IPS DF 4.7 (cell line): ENCODE measurements around the gene CCDC192.
"Not testable (repeated sequence)": the region's sequence is repeated elsewhere in the genome, so short reads cannot be mapped to it uniquely, and the experiment has no call there.

ENCODE experiments used
- DNase-seq: peaks from one replicate; pipeline ENCODE4 v3.0.0-alpha.2; 2013; ENCODE audit warnings: low spot score; ENCODE audit errors: extremely low read depth

The CCDC192 gene

GRCh38 chr5:127758766-127759283 lies 55.6 kb downstream of the CCDC192 start:
- DNase-seq, result no peak

GRCh38 chr5:127761869-127762268 lies 58.7 kb downstream of the CCDC192 start:
- DNase-seq, result no peak

DNA sequence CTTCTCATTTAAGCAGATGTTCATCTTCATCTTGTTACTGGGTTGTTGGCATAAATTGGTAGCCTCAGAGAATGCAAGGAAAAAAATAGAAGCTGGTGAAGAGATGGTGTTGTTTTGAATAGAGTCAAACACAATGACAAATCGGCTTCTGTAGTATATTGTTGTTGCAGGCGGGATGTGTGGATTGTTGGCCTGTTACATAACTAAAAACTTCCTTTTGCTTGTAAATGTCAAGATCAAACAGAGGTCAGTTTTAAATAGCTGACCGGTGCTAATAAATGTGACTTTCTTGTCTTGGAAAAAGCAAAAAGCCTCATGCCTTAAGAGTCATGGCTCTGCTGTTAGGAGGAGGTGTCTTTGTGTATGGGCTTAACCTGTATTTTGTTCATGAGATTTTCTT lies 59.2 kb downstream of the CCDC192 start:
- DNase-seq, result no peak

GRCh38 chr5:127766676-127767335 lies 63.6 kb downstream of the CCDC192 start:
- no peak for DNase-seq

- no peak for DNase-seq
Measured at GRCh38 chr5:127769386-127769785, 66.2 kb downstream of the CCDC192 start.

DNA sequence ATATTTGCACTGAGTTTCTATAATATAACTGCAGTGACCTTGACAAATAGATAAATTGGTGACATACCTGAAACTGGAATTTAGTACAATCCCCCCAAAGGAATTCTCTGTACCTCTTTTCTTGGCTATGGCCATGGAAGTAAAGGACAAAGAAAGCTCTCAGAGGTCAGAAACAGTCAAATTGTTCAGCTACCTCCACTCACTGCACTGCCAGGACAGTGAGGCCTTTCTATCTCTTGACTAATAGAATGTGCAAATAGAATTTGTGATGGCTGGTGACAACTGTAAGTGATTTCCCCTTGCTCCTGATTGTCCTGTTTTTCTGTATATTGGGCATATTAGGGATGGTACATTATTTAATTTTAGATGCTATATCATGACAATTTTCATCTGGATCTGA lies 67.1 kb downstream of the CCDC192 start:
- DNase-seq, result no peak

DNA sequence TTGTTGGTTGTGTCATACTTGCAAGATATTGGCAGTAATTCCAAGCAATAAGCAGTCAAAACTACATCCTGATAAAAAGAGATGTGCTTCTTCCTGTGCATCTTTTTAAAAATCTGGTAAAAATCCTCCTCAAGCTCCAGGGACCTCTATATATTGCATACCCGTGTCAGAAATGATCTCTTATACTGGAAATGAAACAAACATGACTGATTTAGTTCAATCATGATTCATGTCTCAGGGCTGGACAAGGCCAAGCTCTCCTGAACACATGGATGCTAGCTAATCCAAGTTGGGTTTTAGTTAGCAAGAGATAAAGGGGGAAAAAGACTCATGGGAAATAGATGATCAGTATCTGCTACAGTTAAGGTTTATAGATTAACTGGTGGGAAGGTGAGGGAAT lies 69.3 kb downstream of the CCDC192 start:
- no peak for DNase-seq

- DNase-seq, result no peak
Measured at GRCh38 chr5:127774221-127774620, 71.0 kb downstream of the CCDC192 start.

DNA sequence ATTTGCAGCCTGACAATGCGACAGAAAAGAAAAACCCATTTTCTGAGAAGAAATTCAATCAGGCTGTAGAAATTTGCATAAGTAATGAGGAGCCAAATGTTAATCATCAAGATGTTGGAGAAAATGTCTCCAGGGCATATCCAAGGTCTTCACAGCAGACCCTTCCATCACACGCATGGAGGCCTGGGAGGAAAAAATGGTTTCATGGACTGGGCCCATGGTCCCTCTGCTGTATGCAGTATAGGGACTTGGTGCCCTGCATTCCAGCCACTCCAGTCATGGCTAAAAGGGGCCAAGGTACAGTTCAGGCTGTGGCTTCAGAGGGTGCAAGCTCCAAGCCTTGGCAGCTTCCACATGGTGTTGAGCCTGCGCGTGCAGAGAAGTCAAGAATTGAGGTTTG lies 73.3 kb downstream of the CCDC192 start:
- DNase-seq, result no peak

DNA sequence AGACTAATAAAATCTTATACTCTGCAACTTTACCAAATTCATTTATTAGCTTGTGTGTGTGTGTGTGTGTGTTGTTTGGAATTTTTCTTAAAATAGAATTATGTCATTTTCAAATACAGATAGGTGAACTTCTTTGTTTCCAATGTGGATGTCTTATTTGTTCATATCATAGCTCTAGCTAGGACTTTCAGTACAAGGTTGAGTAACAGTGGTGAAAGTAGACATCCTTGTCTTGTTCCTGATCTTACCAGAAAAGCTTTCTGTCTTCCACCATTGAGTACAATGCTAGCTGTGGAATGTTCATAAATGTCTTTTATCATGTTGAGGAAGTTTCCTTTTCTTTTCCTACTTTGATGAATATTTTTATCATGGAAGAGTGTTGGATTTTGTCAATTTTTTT lies 74.8 kb downstream of the CCDC192 start:
- DNase-seq, result no peak

GRCh38 chr5:127782450-127782849 lies 79.3 kb downstream of the CCDC192 start:
- DNase-seq, result not testable (repeated sequence)

GRCh38 chr5:127785098-127785927 lies 82.1 kb downstream of the CCDC192 start:
- no peak for DNase-seq

- no peak for DNase-seq
Measured at GRCh38 chr5:127791439-127791838, 88.2 kb downstream of the CCDC192 start.

- not testable (repeated sequence) for DNase-seq
Measured at GRCh38 chr5:127791908-127792307, 88.7 kb downstream of the CCDC192 start.

DNA sequence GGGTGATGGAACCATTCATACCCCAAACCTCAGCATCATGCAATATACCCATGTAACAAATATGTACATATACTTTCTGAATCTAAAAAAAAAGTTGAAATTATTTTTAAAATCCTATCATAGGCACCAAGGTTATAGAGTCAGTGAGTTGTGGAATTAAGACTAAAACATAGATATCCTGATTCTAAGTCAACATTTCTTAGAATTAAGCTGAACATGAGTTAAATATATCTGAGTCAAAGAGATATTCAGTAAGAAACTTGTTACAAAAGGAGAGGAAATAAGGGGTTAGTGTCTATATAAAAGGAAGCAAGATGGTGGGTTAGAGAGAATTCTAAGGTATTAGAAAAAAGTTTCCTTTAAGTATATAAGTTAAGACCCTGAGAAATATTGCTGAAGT lies 89.9 kb downstream of the CCDC192 start:
- DNase-seq, result no peak

DNA sequence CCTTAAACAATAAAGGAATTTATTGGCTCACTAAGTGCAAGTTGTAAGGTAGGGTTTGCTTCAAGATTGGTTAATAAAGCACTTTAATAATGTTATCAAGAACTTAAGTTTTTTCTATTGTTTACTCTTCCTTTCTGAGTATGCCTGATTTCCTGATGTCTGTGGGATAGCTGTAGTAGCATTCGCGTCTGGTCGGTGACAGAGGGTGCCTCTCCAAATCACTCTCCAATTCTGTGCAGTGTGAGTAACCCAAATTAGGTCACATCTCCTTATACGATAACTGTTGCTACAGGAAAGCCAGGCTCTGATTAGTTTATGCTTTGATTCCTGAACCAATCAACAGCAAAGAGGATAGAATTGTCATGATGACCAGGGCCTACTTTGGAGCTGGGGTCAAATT lies 90.7 kb downstream of the CCDC192 start:
- no peak for DNase-seq

DNA sequence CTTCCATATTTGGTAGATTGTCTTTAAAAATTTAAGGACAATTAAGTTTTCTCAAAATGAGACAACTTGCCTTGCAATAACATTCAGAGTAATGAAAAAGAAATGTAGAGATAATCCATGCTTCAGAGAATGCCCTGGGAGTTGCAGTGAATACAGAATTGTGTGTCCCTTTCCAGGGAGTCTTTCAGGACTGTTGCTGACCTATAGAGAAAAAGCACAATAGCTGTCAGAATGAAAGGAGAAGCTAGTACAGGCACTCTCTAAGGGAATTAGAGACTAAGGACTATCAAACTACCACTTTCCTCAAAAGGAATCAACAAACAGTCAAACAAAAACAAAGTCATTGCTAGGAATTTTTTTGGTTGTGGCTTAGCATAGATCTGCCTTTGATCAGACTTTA lies 93.0 kb downstream of the CCDC192 start:
- no peak for DNase-seq

DNA sequence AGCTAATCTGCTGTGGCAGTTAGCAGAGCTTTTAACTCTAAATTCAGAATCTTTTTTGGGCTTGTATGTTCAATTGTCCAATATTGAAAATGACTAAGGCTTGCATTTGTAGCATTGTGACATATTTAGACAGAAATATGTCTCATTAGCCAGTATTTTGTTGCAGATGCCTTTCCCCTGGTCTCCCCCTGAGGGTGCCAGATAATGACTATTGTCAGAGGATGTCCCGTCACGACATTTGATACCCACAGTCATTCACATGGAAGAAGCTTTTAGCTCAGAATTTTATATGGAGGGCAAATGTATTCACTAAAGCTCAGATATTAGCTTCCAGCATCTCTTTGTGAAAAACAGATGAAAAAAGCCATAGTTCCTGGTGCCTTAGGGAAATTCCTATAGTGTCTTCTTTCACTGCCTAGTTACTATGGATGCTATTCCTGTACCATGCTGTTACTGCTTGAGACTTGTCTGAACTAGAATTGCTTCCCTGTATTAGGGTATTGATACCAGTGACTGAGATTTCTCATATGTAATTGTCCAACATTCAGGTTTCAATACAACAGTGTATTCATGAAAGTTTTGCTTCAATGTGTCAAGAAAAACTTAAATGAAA lies 96.2 kb downstream of the CCDC192 start:
- DNase-seq, result no peak

DNA sequence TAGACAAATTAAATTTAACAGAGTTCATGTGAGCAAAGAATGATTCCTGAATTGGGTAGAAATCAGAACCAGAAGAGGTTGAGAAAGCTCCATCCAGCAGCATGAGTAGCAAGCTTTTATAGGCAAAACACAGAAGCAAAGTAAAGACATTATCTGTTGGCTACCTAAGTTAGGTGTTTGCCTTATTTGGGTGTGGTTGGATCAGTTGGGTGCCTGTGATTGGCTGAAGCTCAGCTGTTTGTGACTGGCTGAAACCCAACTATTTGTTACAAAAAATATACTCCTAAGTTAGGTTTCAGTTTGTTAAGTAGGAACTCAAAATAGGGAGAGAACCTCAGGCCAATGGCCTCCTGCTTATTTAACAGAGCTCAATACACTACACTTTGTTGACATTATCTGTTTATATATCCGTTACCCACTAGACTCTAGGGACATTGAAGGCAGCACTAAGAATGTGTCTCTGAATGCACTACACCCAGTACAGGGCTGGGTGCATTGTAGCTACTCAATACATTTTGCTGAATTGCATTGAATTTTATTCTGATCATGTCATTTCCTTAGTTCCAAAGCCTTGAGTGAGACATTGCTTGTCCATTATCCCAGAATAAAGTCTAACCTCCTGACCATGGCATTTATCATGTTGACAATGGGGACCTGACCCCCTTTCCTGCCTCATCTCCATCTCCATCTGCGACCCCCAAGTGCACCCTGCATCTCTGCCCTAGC lies 98.7 kb downstream of the CCDC192 start:
- no peak for DNase-seq

- no peak for DNase-seq
Measured at GRCh38 chr5:127802477-127802865, 99.3 kb downstream of the CCDC192 start.

GRCh38 chr5:127804886-127805426 lies 101.8 kb downstream of the CCDC192 start:
- DNase-seq, result no peak
